Skeletal muscle satellite cell (primary cell): ENCODE data around the gene LYRM9.

ENCODE experiments used
- H3K27me3 ChIP-seq: 2 replicates; pipeline ENCODE4 v1.7.0; 2013; ENCODE audit warnings: low read length; ENCODE audit not compliant: control insufficient read depth, insufficient read depth
- H3K36me3 ChIP-seq: 2 replicates; pipeline ENCODE4 v1.7.0; 2013; ENCODE audit warnings: mild to moderate bottlenecking, control low read depth, low read length; ENCODE audit not compliant: insufficient read depth
- H3K4me1 ChIP-seq: 2 replicates; pipeline ENCODE4 v1.7.0; 2013; ENCODE audit warnings: low read length; ENCODE audit not compliant: control insufficient read depth, insufficient read depth
- H3K4me2 ChIP-seq: 2 replicates; pipeline ENCODE4 v1.7.0; 2013; ENCODE audit warnings: mild to moderate bottlenecking, low read length
- H3K4me3 ChIP-seq: 2 replicates; pipeline ENCODE4 v1.7.0; 2013; ENCODE audit warnings: low read length
- H3K9ac ChIP-seq: 2 replicates; pipeline ENCODE4 v1.7.0; 2013; ENCODE audit warnings: mild to moderate bottlenecking, low read depth, low read length, moderate library complexity
- H3K9me3 ChIP-seq: replicated peaks from 2 replicates; pipeline ENCODE4 v1.7.0; 2013; ENCODE audit warnings: mild to moderate bottlenecking, control low read depth, low read length

The LYRM9 gene

DNA sequence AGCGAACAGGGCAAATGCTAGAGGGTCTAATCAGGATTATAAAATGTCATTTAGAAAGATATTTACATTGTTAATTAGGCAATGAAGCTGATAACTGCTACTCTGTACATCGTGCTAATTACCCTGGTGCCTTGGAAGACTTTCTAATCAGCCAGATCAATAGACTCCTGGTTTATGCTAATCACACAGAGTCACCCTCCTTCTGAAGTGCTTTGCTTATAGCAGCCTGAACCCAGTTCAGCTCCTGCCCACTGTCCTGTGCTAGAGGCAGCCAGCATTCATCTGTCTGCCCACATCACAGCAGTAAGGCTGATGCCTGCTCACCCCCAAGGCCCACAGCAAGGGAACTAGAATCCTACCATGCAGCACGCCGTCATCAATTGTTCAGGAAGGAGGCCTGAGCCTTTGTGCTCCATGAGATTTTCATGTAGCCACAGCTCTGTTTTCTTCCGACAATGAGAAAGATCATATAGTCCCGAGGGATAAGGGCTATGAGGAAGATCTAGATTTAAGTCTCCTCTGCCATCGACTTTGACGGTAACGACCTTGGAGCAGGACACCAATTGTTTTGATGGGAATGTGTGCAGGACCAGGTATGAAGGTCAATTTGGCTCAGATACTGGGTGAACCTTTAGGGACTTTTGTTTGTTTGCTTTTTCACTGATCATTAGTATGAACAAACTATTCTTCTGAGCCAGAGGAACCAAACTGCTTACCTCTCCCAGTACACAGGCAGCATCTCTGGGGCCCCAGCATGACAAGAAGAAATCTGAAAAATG is 12.5 kb upstream of the LYRM9 start:
- Histone ChIP-seq H3K36me3 (no peaks in the 10 kb centered on the region), H3K27me3 (peaks cover 22% of the 10 kb centered on the region), H3K4me2 (no peak overlapping the region), H3K4me1 (no peaks in the 10 kb centered on the region), H3K9me3 (no peaks in the 10 kb centered on the region), H3K9ac (no peak overlapping the region), H3K4me3 (no peak overlapping the region)

DNA sequence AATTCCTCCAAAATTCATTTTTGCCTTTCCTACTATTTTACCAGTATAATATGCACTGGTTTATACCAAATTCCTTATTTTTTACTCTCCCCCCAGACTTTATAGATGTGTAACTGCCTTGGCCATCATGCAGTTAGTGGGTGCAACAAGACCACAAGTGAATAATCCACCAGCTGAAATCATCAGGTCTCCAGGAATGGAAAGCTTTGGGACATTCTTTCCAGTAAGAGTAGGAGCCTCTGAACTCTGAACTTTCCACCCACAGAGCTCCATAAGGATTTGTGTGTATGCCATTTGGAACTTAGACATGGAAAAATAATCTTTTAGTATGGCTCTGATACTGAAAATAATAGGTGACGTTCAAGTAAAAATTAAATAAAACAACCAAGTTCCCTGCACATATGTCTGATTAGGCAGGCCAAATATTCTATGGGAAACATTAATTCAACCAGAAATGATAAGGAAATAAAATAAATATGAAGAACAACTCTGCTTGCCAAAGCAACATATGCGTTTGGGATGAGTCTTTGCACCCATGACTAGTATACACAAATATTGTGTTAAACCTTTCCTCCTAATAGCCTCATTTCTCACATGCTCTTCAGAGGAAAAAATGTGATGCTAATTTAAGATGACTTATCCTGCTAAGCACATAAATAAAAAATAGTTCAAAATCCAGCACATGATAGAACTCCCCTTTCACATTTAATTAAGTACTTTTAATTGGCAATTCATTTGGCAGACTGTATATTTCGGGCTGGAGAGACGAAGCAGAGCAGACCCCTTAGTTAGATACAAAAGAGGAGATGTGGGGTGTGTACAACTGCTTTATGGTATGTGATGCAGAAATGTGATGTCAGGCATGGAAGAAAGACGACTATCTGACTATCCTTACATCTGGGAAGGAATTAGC is 11.6 kb upstream of the LYRM9 start:
- no peaks in the 10 kb centered on the region for H3K9me3 ChIP-seq

DNA sequence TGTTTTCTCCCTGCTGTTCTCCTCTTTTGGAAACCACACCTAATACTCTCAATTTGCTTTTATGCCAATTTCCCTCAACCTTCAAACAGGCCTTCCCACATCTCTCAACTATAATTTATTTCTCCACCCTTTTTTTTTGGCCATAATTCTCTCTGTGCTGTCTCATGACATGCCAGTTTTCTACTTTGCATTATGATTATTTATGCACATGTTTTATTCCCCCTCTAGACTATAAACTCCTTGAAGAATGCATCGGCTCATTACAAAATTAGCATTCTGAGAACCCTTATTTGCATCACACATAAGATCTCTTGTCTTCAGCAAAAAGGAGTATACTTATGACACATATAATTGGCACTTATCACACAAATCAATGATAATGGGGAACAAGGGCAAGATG is 10.9 kb upstream of the LYRM9 start:
- H3K4me1 ChIP-seq = no peaks in the 10 kb centered on the region
- H3K9ac ChIP-seq = no peak overlapping the region
- H3K27me3 ChIP-seq = peaks cover 28% of the 10 kb centered on the region
- H3K9me3 ChIP-seq = no peaks in the 10 kb centered on the region
- H3K36me3 ChIP-seq = no peaks in the 10 kb centered on the region
- no peak overlapping the region for H3K4me3 ChIP-seq
- H3K4me2 ChIP-seq = no peak overlapping the region

More for the DNA sequence above, 11.6 kb upstream of the LYRM9 start:
- H3K36me3 ChIP-seq = no peaks in the 10 kb centered on the region
- peaks cover 22% of the 10 kb centered on the region for H3K27me3 ChIP-seq
- no peaks in the 10 kb centered on the region for H3K4me1 ChIP-seq
- H3K9ac ChIP-seq = no peak overlapping the region
- no peak overlapping the region for H3K4me2 ChIP-seq
- no peak overlapping the region for H3K4me3 ChIP-seq

DNA sequence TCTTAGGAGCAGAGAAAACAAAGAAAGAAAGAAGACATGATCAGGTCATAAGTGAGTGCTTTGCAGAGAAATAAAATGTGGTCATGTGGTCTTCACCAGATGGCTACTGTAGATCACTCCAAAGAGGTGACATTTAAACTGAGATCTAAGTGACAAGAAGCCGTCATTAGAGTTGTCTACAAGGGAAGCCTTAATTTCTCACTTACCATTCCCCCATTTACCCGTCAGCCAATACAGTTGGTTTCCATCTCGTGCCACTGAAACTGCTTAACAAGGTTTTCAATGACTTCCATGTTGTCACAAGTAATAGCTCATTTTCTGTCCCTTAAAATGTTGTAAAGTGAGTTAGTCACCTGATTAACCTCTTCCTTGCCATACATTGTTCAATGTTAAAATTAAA is 6.4 kb upstream of the LYRM9 start:
- Histone ChIP-seq H3K27me3 (peaks cover 36% of the 10 kb centered on the region), H3K36me3 (no peaks in the 10 kb centered on the region), H3K4me2 (no peak overlapping the region), H3K4me1 (no peaks in the 10 kb centered on the region), H3K9ac (no peak overlapping the region), H3K4me3 (no peak overlapping the region), H3K9me3 (no peaks in the 10 kb centered on the region)

DNA sequence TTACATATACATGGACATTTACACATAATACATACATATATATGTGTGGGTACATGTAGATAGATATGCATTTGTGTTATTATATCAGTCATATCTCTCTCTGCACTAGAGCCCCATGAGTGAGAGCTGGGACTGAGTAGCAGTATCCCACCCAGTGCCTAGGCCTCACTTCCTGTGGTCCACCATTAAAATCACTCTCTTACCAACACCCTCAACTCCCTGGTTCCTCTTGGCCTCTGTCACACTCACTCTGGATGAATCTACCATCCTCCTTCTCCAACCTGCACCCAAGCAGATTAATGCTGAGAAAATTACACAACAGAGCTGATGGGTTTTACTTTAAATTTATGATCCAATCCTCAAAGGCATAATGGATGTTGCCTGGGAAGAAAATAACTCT is 4.9 kb upstream of the LYRM9 start:
- Histone ChIP-seq H3K9me3 (no peaks in the 10 kb centered on the region), H3K9ac (no peak overlapping the region), H3K4me3 (no peak overlapping the region), H3K4me1 (no peaks in the 10 kb centered on the region), H3K36me3 (no peaks in the 10 kb centered on the region), H3K27me3 (peaks cover 37% of the 10 kb centered on the region), H3K4me2 (no peak overlapping the region)

DNA sequence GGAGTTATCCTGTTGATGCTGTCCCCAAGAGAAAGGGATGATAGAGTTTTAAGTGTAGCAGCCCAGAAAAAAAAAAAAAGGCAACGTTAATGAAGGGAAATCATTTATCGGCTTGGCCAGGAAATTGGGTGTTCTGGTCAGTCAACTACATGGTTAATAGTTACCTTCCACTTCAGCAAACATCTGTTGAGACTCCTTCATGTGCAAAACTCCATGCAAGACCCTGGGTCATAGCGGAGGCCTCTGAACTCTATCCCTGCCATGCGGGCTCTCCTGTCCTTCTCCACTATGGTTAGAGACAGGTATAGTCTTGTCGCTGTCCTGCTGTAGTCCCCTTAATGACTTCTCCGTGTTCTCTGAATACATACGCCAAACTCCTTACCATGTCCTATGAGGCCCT is 3.5 kb upstream of the LYRM9 start:
- H3K4me1 ChIP-seq = no peaks in the 10 kb centered on the region
- no peak overlapping the region for H3K4me2 ChIP-seq
- no peaks in the 10 kb centered on the region for H3K9me3 ChIP-seq
- no peak overlapping the region for H3K4me3 ChIP-seq
- no peak overlapping the region for H3K9ac ChIP-seq
- no peaks in the 10 kb centered on the region for H3K36me3 ChIP-seq
- peaks cover 37% of the 10 kb centered on the region for H3K27me3 ChIP-seq

DNA sequence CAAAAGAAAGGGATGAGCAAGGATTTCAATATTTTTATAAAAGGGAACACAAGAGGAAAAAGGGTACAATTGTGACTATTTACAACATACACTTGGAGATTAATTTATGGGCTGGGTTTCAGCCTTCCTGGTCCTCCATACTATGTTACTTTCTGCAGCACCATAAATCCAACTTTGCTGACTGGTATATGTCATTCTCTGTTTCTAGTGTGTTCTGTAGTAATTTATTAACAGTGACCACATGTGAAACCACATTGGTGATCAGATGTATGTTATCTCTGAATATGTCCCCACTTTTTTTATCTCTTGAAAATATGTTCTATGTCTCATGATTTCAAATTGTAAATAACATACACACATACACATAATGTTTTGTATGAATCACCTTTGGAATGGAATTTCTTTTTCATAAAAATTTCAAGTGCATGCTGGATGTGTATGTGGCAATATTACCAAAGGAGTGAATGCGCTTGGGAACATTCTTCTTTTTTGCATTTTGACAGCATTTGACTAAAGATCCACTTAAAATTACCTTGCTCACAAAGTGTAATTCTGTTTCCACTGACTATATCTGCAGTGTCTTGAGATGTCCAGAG is 2.9 kb upstream of the LYRM9 start:
- peaks cover 37% of the 10 kb centered on the region for H3K27me3 ChIP-seq
- H3K9me3 ChIP-seq = no peaks in the 10 kb centered on the region
- H3K36me3 ChIP-seq = no peaks in the 10 kb centered on the region
- H3K4me1 ChIP-seq = no peaks in the 10 kb centered on the region
- H3K9ac ChIP-seq = no peak overlapping the region
- H3K4me2 ChIP-seq = no peak overlapping the region
- no peak overlapping the region for H3K4me3 ChIP-seq

DNA sequence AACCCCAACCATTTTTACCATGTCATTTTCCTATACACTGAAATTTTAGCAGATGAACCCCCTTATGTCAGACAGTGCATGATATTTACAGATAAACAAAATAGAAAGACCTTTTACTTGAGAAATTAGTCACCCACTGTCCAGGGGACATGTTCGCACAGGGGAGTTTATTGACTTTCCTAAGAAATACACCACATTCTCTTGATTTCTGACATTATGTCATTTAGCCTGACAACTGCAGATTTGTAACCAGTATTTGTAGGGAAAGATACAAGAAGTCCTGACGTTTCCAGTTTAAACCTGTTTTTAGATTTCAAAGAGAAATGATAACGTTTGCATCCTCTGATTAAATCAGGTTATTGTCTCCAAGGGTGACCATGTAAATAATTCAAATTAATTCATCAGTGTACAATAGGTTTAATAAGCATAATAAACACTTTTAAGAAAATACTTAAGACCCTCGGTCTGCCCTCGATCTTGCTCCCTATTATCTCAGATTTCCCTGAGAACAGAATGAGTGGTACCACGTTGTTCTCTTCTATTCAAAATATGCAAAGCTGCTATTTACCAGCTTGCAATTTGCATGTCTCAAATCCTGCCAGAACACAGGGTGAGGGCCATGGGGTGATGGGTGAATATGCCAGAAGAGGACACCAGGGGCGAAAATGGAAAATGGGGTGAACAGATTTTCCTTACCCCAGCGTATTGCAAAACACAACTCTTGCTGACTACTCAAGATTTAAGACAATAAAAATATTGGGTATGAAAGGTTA is 2.1 kb upstream of the LYRM9 start:
- H3K36me3 ChIP-seq = no peaks in the 10 kb centered on the region
- peaks cover 37% of the 10 kb centered on the region for H3K27me3 ChIP-seq
- no peak overlapping the region for H3K4me3 ChIP-seq
- no peak overlapping the region for H3K4me2 ChIP-seq
- H3K4me1 ChIP-seq = no peaks in the 10 kb centered on the region
- H3K9me3 ChIP-seq = no peaks in the 10 kb centered on the region
- no peak overlapping the region for H3K9ac ChIP-seq

DNA sequence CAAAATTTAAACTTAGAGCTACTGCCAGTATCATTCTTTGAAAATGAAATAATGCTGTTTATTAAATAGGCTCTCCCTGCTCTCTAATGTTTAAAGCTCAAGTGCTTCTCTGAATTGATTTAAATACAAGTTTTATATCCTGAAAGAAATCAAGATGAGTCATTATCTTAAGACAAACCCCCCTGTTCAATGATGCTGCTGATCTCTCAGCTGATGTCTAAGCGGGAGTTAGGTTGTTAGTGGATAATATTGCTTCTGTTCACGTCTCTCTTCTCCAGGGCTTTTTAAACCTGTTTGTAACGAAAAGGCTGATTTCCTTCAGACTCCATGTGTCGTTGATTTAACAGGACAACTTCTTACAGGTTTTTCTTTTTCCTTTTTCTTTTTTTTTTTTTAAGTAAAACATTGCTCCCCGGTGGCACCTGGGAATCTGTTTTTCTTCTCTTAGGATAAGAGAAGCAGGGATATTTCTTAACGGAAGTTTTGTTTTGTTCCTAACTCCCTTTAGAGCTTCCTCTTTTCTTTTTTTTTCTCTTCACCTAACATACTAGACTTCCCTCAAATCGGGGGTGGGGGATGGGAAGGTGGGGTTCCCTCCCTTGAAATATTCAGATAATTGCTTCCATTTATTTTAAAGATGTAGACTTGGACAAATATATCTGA is 807 bp upstream of the LYRM9 start:
- H3K36me3 ChIP-seq = no peaks in the 10 kb centered on the region
- no peak overlapping the region for H3K9ac ChIP-seq
- no peaks in the 10 kb centered on the region for H3K4me1 ChIP-seq
- no peaks in the 10 kb centered on the region for H3K9me3 ChIP-seq
- H3K4me2 ChIP-seq = no peak overlapping the region
- peaks cover 30% of the 10 kb centered on the region for H3K27me3 ChIP-seq
- H3K4me3 ChIP-seq = no peak overlapping the region

DNA sequence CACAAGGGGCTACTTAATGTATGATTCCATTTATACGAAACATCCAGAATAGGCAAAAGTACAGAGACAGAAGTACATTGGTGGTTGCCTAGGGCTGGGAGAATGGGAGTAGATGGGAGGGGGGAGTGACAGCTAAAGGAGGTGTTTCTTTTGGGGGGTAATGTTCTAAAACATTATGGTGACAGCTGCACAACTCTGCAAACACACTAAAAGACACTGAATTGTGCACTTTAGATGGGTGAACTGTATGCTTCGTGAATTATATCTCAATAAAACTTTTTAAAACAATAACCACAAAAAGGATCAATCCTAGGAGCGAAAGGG is 661 bp downstream of the LYRM9 start:
- H3K4me2 ChIP-seq = peak overlapping the region; percentile 89
- no peaks in the 10 kb centered on the region for H3K36me3 ChIP-seq
- no peaks in the 10 kb centered on the region for H3K9me3 ChIP-seq
- no peaks in the 10 kb centered on the region for H3K4me1 ChIP-seq
- H3K27me3 ChIP-seq = peaks cover 30% of the 10 kb centered on the region
- peak overlapping the region; percentile 81 for H3K4me3 ChIP-seq
- H3K9ac ChIP-seq = peak overlapping the region; percentile 89

DNA sequence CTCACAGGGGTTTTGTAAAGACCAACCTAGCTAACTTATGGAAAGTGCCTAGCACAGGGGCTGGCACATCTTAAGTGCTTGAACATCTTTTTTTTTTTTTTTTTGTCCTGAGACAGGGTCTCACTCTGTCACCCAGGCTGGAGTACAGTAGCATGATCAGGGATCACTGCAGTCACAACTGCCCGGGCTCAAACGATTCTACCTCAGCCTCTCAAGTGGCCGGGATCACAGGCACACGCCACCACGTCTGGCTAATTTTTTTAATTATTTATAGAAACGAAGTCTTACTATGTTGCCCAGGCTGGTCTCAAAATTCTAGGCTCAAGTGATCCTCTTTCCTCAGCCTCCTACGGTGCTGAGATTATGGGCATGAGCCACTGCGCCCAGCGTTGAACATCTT is 1.3 kb downstream of the LYRM9 start:
- H3K9ac ChIP-seq = no peak overlapping the region
- H3K4me2 ChIP-seq = no peak overlapping the region
- no peaks in the 10 kb centered on the region for H3K9me3 ChIP-seq
- H3K27me3 ChIP-seq = peaks cover 28% of the 10 kb centered on the region
- H3K36me3 ChIP-seq = no peaks in the 10 kb centered on the region
- H3K4me1 ChIP-seq = no peaks in the 10 kb centered on the region
- H3K4me3 ChIP-seq = no peak overlapping the region
